Osteoblast (primary cell): ENCODE results near the gene GPR158. TPM values are rescaled to one million over a fixed set of nuclear protein-coding genes. Genes with fewer than 3 reads are reported as not detected.

ENCODE experiments used
- DNase-seq: peaks from one replicate; pipeline ENCODE4 v3.0.0; 2011; ENCODE audit warnings: low spot score, mixed read lengths; ENCODE audit not compliant: insufficient read length; ENCODE audit errors: missing footprints
- H2AFZ ChIP-seq: 2 replicates; pipeline ENCODE4 v1.6.0; 2011; ENCODE audit warnings: mild to moderate bottlenecking, low read length
- H3K27ac ChIP-seq: 2 replicates; pipeline ENCODE4 v1.5.1; 2011; ENCODE audit warnings: mild to moderate bottlenecking, low read depth, low read length, moderate library complexity
- H3K27me3 ChIP-seq: 2 replicates; pipeline ENCODE4 v1.6.0; 2012; ENCODE audit warnings: mild to moderate bottlenecking, control low read depth, inconsistent platforms, low read length, moderate library complexity; ENCODE audit not compliant: insufficient read depth
- H3K36me3 ChIP-seq: 2 replicates; pipeline ENCODE4 v1.5.1; 2011; ENCODE audit warnings: mild to moderate bottlenecking, low read length, control low read depth, moderate library complexity; ENCODE audit not compliant: insufficient read depth
- H3K4me1 ChIP-seq: 2 replicates; pipeline ENCODE4 v1.5.1; 2011; ENCODE audit warnings: mild to moderate bottlenecking, low read length, control low read depth, moderate library complexity; ENCODE audit not compliant: insufficient read depth
- H3K4me2 ChIP-seq: 2 replicates; pipeline ENCODE4 v1.6.0; 2011; ENCODE audit warnings: mild to moderate bottlenecking, low read length; ENCODE audit not compliant: insufficient read depth
- H3K4me3 ChIP-seq: fragments of 200-600 bp; sonication (generic); 3 replicates; pipeline ENCODE4 v1.5.1; 2012; ENCODE audit warnings: mild to moderate bottlenecking, low read length, inconsistent platforms; ENCODE audit not compliant: insufficient read depth
- H3K79me2 ChIP-seq: 2 replicates; pipeline ENCODE4 v1.6.0; 2012; ENCODE audit warnings: mild to moderate bottlenecking, low read length, control low read depth, inconsistent platforms; ENCODE audit not compliant: insufficient read depth
- H3K9me3 ChIP-seq: 2 replicates; pipeline ENCODE4 v1.5.1; 2011; ENCODE audit warnings: low read depth, low read length, control low read depth
- H4K20me1 ChIP-seq: 2 replicates; pipeline ENCODE4 v1.6.0; 2012; ENCODE audit warnings: mild to moderate bottlenecking, low read length, control low read depth; ENCODE audit not compliant: insufficient read depth
- total RNA-seq: library from RNA; depleted of rRNA; stranded (reverse); fragments of >200 nt; gene quantifications from 2 replicates; pipeline ENCODE4 v1.2.3, GENCODE V29; 2012
- TF ChIP-seq, protein P1 (sequence below): IDR thresholded peaks from 2 replicates; pipeline ENCODE4 v1.5.1; 2011; ENCODE audit warnings: mild to moderate bottlenecking, low read depth, low read length, moderate library complexity; ENCODE audit errors: extremely low read depth

GPR158 gene
- total RNA-seq, 1 donor = under 0.01 TPM

DNA sequence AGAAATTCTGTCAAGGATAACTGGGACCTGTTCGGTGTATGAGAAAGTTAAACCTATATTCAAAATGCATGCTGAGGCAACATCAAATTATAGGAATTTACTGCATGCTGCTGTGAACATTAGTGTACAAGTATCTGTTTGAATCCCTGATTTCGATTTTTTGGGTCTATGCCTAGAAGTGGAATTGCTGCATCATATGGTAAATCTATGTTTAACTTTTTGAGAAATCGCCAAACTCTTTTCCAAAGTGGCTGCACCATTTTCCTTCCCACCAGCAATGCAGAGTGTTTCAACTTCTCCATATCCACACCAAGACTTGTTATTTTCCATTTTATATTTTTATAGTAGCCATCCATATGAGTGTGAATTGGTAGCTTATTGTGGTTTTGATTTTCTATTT, 306.7 kb downstream of the GPR158 start:
- Histone ChIP-seq H3K4me2 (no peak overlapping the region), H4K20me1 (no peaks in the 10 kb centered on the region), H3K4me3 (no peak overlapping the region), H2AFZ (no peak overlapping the region), H3K27me3 (no peaks in the 10 kb centered on the region), H3K36me3 (no peaks in the 10 kb centered on the region), H3K79me2 (no peaks in the 10 kb centered on the region), H3K27ac (no peak overlapping the region), H3K9me3 (peaks cover 2% of the 10 kb centered on the region), H3K4me1 (no peaks in the 10 kb centered on the region)
- TF ChIP-seq, protein P1, sequence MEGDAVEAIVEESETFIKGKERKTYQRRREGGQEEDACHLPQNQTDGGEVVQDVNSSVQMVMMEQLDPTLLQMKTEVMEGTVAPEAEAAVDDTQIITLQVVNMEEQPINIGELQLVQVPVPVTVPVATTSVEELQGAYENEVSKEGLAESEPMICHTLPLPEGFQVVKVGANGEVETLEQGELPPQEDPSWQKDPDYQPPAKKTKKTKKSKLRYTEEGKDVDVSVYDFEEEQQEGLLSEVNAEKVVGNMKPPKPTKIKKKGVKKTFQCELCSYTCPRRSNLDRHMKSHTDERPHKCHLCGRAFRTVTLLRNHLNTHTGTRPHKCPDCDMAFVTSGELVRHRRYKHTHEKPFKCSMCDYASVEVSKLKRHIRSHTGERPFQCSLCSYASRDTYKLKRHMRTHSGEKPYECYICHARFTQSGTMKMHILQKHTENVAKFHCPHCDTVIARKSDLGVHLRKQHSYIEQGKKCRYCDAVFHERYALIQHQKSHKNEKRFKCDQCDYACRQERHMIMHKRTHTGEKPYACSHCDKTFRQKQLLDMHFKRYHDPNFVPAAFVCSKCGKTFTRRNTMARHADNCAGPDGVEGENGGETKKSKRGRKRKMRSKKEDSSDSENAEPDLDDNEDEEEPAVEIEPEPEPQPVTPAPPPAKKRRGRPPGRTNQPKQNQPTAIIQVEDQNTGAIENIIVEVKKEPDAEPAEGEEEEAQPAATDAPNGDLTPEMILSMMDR = no peak
- no peak for DNase-seq

DNA sequence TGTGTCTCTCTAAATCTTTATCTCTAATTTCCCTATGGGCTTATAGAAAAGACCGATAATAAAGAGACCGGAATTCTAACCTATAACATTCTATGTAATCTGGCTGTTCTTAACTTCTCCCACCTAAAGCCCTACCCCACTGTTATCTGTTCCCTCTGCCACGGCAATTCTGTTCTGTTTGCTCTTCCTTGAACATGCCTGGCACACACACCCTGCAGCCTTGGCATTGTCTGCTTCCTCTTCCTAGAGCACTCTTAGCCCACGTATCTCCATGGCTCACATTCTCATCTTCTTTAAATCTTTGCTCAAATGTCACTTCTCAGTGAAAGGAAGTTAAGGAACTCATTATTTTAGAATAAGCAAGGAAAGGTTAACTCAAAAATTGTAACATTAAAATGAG, 309.2 kb downstream of the GPR158 start:
- Histone ChIP-seq H3K4me1 (no peaks in the 10 kb centered on the region), H3K4me2 (no peak overlapping the region), H3K36me3 (no peaks in the 10 kb centered on the region), H4K20me1 (no peaks in the 10 kb centered on the region), H2AFZ (no peak overlapping the region), H3K9me3 (peaks cover 2% of the 10 kb centered on the region), H3K4me3 (no peak overlapping the region), H3K27me3 (no peaks in the 10 kb centered on the region), H3K79me2 (no peaks in the 10 kb centered on the region), H3K27ac (no peak overlapping the region)
- DNase-seq = no peak
- TF ChIP-seq, protein P1 = no peak

DNA sequence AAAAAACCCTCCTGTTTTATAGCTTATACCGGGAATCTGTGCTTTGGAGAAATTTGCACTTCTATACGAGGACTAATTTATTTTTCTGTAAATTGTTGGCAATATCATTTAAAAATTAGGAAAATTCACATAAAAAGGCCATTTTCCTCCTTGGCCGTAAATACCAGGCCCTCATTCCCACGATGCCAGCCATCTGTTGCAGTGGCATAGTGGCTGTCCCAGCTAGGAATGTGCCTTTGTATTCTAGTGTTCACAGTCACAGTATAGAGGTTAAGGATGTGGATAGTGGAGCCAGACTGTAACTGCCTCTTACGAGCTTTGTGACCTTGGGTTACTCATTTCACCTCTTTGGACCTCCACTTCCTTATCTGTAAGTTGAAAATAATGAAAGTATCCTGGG, 312.5 kb downstream of the GPR158 start:
- no peaks in the 10 kb centered on the region for H3K27me3 ChIP-seq
- DNase-seq = no peak
- H2AFZ ChIP-seq = no peak overlapping the region
- no peaks in the 10 kb centered on the region for H3K4me1 ChIP-seq
- TF ChIP-seq, protein P1 = no peak
- H3K27ac ChIP-seq = no peak overlapping the region
- no peak overlapping the region for H3K4me2 ChIP-seq
- H4K20me1 ChIP-seq = no peaks in the 10 kb centered on the region
- H3K4me3 ChIP-seq = no peak overlapping the region
- H3K79me2 ChIP-seq = no peaks in the 10 kb centered on the region
- no peaks in the 10 kb centered on the region for H3K36me3 ChIP-seq
- peaks cover 2% of the 10 kb centered on the region for H3K9me3 ChIP-seq

DNA sequence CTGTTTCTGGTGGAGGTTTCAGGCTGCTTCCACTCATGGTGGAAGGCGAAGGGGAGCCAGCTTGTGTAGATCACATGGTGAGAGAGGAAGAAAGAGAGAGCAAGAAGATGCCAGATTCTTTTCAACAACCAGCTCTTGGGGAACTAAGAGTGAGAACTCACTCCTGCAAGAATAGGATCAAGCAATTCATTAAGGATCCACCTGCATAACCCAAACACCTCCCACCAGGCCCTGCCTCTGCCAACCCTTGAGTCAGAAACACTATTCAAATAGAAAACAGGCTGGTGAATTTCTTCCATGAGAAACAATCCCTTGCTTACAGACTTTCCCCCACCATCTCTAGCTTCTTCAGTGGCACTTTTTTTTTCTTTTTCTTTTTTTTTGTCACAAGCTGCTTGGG, 317.2 kb downstream of the GPR158 start:
- H4K20me1 ChIP-seq = no peaks in the 10 kb centered on the region
- no peak for DNase-seq
- no peaks in the 10 kb centered on the region for H3K9me3 ChIP-seq
- no peak overlapping the region for H3K27ac ChIP-seq
- no peaks in the 10 kb centered on the region for H3K27me3 ChIP-seq
- no peaks in the 10 kb centered on the region for H3K79me2 ChIP-seq
- H2AFZ ChIP-seq = no peak overlapping the region
- no peaks in the 10 kb centered on the region for H3K36me3 ChIP-seq
- H3K4me1 ChIP-seq = no peaks in the 10 kb centered on the region
- no peak overlapping the region for H3K4me3 ChIP-seq
- TF ChIP-seq, protein P1 = no peak
- H3K4me2 ChIP-seq = no peak overlapping the region
